Central memory CD4-positive, alpha-beta T cell (primary cell): ENCODE measurements around the gene MED10.

ENCODE experiments used
- DNase-seq: peaks from one replicate; pipeline ENCODE4 v3.0.0; 2022
- total RNA-seq, 3 experiments: gene quantifications; one replicate each; lab custom pipeline; 2026; lab: John Stamatoyannopoulos, UW

The MED10 gene
- total RNA-seq = 29.1 to 42.9 (median 31.6) reads per million in 3 experiments

GRCh38 chr5:6377905-6378765, at the start of gene MED10:
Gene MED10, minus strand, starts transcription at chr5:6378547. Its CDS starts 64 bp downstream, at chr5:6378483.
- peak; percentile 91 for DNase-seq

DNA sequence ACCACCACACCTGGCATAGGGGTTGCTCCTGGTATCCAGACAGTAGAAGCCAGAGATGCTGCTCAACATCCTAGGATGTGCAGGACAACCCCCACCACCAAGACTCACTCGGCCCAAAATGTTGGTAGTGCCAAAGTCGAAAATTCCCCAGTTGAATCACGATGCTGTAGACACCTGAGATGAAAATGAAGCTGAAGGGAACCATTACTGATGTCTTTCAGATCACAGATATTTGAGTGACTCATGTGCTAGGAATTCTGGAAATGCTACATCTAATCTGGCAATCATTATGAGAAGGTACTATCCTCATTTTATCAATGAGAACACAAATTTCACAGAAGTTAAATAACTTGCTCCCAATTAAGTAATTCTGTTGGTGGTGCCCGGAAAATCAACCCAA, 49.3 kb upstream of the MED10 start:
- DNase-seq = no peak

- no peak for DNase-seq
Measured at GRCh38 chr5:6424700-6425099, 46.4 kb upstream of the MED10 start.

- DNase-seq = no peak
Measured at GRCh38 chr5:6424110-6424659, 45.8 kb upstream of the MED10 start.

DNA sequence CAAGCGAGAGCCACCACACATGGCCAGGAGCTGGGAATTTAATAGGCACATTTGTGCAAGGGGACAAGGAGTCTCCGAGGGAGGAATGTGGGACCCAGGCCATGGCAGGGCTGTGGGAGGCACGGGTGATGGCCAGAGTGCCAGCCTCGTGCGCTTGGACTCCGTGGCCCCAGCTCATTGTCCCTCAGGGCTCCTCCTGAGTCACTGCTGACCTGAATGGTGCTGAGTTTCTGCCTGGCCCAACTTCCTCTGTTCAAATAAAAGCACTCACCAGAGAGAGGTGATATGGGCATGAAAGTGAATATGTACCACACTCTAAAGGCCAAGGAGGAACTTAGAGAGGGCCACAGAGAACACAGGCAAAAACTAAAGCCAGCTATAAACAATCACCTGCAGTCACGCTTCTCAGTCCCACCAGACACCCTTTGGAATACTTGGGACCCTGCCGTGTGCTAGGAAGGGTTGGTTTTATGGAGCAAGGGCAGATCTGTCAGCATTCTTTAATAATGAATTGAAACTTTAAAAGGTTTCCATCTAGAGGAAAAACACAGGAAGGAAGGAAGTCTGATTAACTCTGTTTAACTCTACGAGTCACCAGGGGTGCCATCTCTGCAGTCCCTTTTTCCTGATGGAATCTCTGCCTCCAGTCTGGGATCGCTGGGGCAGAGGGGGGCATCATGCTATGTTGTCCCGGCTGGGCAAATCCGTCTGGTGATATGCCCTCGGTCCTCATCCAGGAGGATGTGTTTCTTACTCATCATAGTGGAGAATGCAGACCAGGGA, 45.2 kb upstream of the MED10 start:
- no peak for DNase-seq

DNA sequence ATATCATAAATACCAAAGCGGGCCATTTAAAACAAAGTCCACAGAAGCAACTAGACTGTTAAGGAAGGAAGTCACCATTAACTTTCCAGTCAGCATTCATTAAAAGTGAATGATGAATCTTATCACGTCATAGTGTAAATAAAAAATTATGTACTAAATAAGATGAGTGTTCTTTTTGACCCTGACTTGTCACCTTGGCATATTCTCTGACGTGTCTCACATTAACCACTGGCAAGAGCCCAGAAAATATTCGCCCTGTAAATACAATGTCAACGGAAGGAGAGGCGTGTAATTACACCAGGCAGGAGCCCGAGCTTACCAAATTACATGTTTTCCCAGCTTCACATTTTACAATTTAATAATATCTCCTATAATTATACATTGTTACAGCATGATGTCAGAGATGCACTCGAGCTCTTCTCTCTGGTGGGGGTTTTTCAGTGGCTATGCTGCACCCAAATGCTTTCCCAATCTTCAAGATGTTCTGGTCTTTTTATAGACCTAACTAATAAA, 41.0 kb upstream of the MED10 start:
- DNase-seq = no peak

GRCh38 chr5:6418679-6419276, 40.4 kb upstream of the MED10 start:
- DNase-seq = no peak

- no peak for DNase-seq
Measured at GRCh38 chr5:6417657-6418056, 39.3 kb upstream of the MED10 start.

GRCh38 chr5:6412811-6413210, 34.5 kb upstream of the MED10 start:
- DNase-seq = no peak

- no peak for DNase-seq
Measured at GRCh38 chr5:6411141-6411540, 32.8 kb upstream of the MED10 start.

DNA sequence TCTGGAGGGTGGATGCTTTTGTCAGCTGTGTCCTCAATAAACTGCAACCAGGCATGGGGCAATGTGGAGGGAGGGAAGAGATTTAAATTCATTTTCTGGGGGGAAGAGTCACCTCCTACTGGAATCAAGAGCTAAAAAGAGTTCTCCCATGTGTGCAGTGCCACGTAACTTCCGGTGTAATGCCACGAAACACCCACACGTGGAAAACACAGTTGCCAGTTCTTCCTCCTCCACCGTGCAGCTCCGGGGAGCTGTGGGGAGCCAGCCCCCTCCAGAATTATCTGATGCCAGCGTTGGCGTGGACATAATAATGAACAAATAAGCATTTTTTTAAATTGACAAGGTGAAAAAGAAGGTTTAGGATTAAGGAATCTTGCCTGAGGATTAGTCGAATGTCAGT, 32.1 kb upstream of the MED10 start:
- DNase-seq = no peak

GRCh38 chr5:6408627-6409446, 30.5 kb upstream of the MED10 start:
- no peak for DNase-seq

DNA sequence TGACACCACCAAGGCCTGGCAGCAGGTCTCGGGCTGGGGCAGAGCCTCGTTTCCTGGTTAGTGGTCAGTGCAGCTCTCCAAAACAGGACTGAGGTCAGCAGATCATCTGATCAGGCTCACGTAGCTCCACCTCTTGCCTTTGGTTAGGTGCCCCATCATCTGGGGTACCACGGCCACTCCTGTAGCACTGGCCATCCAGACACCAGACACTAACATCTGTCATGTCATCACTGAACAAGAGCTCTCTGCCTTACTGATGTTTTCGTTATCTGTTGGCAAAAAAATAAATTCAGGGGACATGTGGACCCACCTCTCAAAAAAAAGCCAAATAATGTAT, 29.9 kb upstream of the MED10 start:
- no peak for DNase-seq

- no peak for DNase-seq
Measured at GRCh38 chr5:6407558-6408259, 29.4 kb upstream of the MED10 start.

DNA sequence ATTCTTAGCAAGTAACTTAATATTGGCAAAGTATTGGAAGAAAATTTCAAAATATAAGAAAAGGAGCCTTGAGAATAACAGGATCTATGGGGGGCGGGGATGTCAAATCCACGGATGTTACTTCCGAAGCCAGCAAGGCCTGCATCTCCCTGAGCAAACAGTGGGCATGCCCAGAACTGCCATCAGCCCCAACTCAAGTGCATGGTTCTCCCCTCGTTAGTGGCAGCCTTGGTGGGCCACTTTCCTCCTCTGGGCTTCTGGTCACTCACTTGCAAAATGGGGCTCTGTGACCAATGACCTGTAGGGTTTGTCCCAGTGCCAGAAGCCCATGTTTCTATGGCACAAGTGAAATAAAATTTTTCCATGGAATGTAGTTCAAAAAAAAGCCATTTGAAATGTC, 27.2 kb upstream of the MED10 start:
- DNase-seq = no peak

DNA sequence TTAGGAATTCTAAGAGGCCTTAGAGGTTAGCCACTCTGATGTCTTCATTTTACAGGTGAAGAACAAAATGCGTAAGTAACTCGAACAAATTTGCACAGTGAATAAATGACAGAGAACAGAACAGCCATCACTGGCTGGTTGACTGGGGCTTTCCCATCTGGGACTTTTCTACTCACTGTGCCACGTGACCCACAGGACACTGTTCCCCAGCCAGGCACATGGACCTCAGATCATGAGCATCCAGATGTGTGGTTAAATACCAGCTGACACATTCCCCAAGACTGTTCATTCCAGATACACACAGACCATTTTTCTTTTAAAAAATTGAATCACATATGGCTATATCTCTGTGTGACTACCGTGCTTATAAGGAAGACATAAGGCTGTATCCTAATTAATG, 25.8 kb upstream of the MED10 start:
- DNase-seq = no peak

DNA sequence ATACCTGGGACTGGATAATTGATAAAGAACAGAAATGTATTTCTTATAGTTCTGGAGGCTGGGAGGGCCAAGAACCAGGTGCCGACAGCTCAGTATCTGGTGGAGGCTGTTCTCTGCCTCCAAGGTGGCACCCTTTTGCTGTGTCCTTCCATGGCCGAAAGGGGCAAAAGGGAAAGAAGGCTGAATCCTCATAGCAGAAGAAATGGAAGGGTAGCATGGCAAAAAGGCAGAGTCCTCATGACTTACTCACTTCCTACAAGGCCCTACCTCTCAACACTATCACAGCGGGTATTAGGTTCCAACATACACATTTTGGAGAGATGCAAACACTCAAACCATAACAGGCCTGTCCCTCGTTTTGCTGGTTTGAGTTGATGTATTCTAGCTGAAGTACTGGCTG, 25.1 kb upstream of the MED10 start:
- no peak for DNase-seq

DNA sequence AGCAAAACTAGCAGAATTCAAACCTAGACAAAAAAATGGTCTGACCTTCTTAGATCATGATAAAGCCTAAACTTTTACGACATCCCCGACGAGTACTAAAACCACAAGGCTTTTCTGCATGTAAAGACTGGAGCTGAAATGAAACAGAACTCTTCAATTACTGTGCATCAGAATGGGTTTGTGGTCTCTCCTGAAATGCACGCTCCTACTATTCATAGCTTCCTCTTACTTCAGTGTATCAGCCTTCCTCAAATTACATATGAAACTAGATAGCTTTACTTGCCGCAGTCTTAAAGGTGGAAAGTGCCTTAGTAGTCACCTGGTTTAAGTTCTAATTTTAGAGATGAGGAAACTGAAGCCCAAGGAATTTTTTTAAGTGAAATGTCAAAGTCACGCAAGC, 24.6 kb upstream of the MED10 start:
- DNase-seq = no peak

DNA sequence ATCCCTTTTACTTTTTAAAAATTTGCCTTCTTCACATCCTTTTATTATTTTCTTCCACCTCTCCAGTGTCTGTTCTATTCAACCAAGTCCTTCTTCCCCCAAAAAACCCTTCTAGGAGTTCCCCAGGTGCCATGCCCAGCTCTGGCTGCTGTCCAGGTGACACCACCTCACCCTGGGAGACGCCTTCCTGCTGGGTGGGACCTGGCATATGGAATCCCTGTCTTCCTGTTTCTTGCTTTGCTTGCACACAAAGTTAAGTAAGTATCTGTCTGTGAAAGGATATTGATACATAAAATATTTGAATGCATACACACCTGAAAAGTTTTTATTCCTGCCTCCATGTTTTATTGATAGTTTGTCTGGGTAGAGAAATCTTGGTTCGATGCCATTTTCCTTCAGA, 23.1 kb upstream of the MED10 start:
- no peak for DNase-seq

GRCh38 chr5:6399980-6400910, 21.9 kb upstream of the MED10 start:
- no peak for DNase-seq
